CD4-positive, alpha-beta T cell treated with Interleukin-4 for 1 hour (primary cell): ENCODE data around the gene PIGO.

ENCODE experiments used
- DNase-seq, 2 donors: peaks; one replicate each; pipeline ENCODE4 v3.0.0-alpha.2; 2020 to 2022

Gene PIGO

DNA sequence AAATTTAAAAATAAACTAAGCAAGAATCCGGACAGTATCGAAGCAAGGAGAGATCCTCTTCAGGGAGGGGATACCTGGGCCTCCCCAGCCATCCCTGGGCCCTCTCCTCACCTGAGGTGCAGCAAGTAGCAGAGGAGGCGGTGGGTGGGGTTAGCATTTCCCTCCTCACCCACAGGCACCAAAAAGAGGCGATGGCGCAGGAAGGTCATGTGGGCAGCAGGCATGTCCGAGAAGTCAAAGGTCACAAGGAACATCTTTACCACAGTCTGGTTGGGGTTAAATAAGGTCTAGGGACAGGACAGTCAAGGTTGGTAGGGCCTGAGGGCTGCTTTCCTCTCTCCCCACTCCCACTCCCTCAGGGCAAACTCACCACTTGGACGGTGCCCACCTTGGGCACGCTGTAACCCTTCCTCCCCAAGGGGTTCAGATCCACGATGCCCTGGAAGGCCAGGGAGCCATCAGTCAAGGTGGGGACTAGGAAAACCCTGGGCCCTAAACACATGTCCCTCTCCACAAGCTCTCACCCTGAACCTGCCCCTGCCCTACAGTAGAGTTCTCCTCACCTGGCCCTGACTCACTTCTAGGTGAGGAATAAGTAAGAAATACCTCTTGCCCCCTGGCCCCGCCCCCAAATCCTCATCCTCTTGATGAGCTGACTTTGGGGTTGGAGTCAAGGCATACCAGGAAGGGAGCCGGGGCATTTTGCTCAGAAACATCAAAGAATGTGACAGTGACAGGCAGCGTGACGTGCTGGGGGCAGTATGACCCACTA, 9.4 kb upstream of the PIGO start:
- no peak for DNase-seq

DNA sequence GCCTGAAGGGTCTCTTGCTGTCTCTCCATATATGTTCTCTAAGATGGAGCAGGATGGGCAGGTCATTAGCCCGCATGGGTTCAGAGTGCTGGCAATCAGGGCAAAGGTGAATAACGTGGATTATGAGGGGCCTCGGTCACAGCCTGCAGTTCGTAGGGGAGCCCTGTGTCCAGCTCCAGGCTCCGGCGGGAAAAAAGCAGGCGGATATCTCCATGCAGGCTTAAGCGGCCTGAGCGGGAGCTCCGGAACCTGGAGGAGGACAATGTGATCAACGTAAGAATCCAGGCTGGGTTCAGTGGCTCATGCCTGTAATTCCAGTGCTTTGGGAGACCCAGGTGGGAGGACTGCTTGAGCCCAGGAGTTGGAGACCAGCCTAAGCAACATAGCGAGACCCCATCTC, 8.7 kb upstream of the PIGO start:
- no peak for DNase-seq

DNA sequence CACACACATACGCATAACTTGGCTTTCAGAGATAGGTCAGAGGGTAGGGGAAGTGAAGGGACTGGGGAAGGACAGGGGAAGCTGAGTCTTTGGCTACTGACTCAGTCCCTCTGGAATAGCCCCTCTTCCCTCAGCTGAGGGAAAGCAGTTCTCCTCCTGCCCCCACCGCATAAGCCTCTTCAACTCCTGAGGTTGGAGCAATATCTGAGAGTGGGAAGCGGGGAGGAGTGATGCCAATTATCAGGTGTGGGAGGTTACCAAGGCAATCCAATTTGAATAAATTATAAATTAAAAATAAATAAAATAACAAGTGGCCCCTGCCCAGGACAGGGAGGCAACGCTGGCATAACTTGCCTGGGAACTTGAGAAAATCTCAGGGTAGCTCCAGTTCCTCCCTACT, 8.2 kb upstream of the PIGO start:
- DNase-seq, result no peak

DNA sequence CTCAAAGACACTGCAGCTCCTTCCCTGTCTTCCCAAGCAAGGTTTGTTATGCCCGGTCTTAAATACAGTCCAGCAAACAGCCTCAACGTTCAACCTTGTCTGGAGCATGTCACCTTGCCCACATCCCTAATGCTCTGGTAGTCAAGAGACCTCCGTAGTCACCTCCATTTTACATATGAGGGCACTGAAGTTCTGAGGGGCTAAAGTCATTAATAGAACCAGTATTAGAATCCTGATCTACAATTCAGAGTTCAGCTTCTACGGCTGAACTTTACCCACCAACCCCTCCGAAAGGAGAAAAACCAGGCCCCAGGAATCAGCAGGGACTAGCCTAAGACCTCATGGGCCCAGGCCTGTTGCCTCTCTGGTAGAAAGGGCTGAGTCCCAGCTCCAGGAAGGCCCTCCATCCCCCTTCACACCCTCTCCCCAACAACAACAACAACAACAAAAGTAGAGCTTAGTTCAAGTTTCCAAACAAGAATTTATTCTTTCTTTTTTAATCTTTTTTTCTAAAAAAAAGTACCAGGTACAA, 7.3 kb upstream of the PIGO start:
- DNase-seq, result no peak

DNA sequence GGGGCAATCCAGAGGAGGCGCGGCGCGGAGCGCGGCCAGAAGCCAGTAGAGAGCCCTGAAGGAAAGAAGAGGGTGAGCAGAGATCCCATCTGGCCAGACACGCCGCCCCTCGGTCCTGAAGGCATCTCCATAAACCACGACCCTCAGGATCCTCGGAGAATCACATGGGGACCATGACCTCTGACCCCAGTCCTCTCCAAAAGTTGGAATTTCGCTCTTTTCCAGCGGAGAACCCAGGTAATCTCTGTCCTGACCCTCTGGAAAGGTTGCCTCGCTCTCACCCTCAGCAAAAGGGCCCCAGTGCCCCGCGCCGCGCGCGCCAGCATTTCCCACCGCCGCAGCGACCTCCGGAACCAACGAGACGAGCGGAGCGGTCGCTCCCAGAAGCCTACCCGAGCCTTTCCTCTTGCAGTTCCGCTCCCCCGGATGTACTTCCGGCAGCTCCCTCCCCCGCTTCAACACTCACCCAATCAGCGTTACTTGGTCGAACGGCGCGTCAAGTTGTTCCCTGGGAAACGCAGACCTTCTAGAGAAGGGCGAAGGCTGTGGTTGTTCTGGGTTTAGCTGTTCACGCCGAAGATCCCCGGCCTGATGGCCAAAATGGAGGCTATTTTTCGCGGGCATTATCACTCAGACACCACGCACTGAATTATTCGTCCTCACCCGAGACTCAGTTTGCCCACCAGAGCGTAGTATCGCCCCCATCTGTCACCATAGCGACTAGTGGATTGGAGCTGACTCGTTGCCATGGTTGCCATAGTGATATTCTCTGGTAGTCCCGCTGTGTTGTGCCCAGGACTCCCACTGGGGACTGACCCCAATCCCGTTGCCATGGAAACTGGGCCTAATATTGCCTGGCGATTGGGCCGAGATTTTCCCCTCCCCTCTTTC, 6.6 kb upstream of the PIGO start, which contains the start of gene STOML2:
STOML2 (minus strand) TSS at position 363 of the 891 bp plus-strand sequence; CDS start at position 326, 37 bp downstream.
- peak; percentile 96 for DNase-seq

DNA sequence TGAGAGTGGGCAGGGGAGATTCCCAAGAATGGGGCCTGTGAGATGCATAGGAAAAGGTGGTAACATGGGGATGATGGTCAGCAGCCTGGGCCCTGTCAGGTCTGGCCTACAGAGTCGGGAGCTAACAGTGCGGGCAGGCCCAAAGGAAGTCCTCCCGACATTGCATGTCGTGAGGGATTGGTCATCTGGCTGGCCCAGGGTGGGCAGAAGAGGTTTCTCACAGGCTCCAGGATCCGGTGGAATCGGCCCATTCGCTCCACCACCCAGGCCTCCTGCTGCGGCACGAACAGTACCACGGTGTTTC, 6.0 kb upstream of the PIGO start:
- no peak for DNase-seq

DNA sequence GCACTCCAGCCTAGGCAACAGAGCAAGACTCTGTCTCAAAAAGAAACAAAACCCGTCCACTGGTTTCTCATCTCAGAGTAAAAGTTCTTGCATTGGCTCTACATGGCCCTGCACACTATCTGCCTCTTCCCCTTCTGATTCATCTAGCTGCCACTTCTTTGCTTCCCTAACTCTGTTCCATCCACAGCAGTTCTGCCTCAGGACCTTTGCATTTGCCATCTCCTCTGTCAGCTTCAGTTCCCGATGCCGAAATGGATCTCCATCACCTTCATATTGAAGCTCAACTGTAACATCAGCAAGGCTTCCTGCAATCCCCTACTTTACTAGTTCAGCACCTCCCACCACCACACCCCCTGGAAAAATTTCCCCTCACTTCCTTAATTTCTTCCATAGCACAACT, 1.2 kb upstream of the PIGO start:
- no peak for DNase-seq

DNA sequence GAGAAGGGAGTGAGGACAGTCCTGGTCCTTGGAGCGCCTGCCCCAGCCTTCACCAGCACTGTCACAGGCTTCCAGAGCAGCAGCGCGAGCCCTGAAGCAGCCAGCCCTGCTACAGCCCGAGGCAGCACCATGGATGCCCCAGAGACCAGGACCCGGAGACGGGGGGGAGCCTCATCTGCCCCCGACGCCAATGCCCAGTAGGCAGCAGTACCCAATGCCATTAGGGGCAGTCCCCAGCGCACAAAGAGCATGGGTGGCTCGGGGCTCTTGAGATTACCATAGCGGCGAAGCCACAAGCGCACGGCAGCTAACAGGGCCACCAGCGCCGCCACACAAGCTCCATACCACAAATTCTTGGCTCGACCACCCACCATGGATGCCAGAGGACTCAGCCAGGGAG, 4.9 kb downstream of the PIGO start:
- DNase-seq, result no peak

DNA sequence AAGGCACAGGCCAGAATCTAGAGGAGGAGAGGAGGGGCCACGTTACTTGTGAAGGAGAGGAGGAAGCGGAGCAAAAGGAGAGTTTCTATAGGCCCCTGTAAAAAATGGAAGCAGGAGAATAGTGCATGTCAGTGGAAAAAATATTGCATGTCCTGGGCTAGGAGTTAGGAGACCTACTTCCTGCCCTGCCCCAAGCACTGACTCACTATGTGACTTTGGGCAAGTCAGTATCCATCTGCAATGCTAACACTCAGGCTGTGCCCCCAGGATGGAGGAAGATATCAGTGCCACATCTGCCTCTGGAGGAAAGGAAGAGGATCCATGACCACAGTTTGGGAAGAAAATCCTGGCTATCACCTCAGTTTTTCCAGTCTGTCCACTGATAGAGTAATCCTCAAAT, 7.0 kb downstream of the PIGO start:
- no peak for DNase-seq

DNA sequence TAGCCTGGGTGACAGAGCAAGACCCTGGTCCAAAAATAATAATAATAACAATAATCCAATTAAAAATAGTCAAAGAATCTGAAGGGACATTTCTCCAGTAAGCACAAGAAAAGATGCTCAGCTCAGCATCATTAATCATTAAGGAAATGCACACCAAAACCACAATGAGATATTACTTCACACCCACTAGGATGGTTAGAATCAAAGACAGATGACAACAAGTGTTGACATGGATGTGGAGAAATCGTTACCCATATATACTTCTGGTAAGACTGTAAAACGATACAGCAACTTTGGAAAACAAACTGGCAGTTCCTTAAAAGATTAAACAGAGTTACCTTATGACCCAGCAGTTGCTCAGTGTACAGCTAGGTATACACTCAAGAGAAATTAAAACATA, 11.3 kb downstream of the PIGO start:
- DNase-seq, result no peak

DNA sequence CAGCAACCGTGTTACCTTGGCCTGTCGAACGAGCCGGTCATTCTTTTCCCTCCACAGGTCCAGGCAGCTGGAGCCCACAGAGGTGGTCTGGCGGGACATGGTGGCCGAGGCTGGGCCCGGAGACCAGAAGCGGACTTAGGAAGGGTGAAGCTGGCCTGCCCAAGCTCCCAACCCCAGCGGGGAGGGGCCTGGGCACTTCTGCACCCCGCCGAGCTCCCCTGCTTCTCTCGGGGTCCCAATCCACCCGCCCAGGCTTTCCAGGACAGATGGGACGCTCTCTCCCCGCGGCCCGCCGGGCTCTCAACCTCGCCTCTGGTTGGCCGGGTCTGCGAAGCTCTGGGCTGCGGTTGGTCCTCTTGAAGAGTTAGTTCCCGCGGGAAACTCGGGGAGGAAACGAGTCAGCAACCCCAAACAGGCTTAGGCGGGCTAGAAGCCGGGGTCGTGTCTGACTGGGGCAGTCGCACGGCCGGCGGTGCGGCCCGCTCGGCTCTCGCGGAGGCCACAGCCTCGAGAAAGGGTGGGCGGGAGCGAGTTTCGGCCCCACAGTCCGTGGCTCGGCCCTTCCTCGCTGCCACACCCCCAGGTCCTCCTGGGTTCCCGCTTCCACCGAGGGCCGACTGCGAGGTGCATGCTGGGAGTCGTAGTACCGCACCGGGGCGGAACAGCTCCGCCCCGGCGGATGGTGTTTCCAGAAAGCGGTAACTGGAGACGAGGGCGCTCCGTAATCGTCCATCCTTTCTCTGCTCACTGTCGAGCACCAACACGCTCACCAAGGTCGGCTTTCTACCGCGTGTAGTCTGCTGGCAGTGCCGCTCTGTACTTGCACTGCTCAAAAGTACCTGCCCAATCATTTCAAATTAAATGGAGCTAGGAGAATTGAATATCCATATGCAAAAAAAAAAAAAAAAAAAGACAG, 16.7 kb downstream of the PIGO start, which contains the start of gene FANCG:
FANCG (minus strand) TSS at position 517 of the 916 bp plus-strand sequence; CDS start at position 99, 418 bp downstream.
- DNase-seq, result peak; percentile 82 to 85

DNA sequence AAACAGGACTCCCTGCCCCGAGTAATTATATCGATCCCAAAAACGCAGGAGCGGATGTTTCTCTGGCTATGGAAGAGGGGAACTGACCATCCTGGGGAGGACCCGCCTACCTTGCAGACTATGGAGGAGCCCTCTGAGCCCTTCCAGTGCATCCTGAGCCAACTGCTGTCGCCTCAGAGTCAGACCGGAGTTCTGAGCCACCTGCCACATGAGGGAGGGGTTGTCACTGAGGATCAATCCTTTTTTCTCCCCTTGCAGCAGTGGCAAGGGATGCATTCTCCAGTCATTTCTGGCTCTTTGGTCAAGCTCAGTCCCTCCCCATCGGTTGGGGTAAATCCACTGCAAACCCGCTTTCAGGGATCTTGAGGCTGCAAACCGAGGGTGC, 17.4 kb downstream of the PIGO start:
- DNase-seq, result no peak

DNA sequence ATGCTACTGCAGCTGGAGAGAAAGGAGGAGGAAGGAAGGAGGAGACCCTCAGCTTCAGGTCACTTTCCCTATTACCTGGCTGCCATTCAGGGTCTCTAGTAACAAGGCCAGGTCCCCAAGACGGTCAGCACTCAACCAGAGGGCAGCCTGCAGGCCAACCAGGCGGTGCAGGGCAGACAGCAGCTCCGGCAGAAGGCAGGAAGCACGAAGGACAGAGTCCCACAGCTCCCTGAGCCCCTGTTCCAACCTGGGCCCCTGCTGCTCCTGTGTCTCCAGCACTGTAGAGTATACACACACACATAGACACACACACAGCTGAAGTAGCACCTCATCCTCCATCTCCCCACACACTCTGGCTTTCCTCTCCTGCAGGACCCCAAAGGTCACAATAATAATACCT, 18.3 kb downstream of the PIGO start:
- no peak for DNase-seq

DNA sequence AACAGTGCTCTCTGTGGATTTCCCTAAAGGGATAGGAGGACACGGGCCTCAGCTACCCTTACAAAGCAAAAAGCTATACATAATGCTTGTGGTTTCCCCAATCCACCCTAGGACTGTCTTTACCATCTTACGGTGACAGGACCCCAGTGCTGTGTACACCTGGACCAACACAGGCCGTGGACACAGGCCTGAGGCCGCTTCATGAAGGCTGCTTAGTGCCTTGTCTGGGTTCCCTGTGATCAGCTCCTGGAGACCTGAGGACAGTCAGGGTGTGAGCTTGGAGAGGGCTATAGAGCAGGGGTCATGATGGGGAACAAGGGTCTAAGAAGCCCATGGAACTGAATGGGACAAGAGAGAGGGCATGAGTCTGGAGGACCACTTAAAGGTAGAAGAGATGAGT, 19.5 kb downstream of the PIGO start:
- DNase-seq, result no peak

DNA sequence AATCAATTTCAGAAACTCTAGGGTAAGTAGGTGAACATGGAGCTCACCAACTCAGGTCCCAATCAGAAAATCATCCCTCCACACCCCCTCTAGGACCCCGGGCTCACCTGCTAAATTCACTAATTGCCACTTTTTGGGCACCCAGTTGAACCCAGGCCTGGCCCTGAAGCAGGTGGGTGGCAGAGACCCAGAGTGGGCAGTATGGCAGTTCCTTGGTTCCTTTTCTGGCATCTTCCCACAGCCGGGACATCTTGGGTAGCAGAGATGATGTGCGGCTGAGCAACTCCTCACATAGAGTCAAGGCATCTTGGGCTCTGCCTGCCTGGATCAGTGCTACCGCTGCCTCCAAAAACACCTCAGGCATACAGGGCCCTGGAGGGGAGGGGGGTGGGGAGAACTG, 21.0 kb downstream of the PIGO start:
- no peak for DNase-seq

DNA sequence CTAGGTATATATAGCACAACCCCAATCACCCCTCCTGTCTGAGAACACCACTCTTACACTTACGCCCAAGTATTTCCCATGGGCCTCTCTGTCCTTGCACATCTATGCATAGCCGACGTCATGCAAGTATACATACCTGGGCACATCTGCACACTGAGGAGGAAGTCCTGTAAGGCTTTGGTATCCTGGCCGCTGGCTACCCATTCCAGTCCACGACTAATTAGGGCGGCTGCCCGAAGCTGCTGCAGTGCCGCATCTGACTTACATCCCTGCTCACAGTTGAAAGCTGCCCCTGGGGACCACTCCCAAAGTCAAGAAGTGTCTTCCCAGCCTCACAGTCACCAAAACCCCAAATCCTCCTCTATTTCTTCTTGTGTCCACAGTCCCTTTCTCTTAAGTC, 21.6 kb downstream of the PIGO start:
- DNase-seq, result no peak

DNA sequence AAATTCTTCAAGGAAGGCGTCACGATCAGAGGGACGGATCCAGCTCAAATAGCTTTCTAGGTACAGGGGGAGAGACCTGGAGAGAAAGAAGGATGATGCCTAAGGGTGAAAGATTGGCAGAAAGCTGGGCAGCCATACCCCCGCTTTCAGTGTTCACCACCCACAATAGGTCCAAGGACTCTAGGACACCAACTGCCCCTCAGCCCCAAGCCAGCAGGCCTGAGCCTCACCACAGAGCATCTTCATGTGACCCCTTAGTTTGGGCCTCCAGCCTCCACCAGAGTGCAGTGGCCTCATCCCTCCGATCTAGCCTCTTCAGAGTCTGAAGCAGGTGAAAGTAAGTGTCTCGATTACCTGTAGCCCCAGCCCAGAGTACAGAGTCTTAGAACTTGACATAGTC, 22.2 kb downstream of the PIGO start:
- DNase-seq, result no peak

DNA sequence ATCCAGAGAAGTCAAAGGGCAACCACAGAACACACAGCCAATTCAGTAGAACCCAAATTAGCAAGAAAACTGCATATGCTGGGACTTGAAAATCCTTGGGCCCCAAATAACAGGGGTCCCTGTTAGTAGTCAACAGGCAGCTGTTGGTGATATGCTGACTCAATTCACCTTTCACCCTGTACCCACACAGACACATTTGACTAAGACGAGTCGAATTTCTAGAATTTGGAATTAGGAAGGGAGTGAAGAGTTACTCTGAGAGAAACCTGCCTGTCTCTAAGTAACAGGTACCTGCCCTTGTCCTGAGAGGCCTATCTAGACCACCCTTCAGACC, 23.1 kb downstream of the PIGO start:
- no peak for DNase-seq

DNA sequence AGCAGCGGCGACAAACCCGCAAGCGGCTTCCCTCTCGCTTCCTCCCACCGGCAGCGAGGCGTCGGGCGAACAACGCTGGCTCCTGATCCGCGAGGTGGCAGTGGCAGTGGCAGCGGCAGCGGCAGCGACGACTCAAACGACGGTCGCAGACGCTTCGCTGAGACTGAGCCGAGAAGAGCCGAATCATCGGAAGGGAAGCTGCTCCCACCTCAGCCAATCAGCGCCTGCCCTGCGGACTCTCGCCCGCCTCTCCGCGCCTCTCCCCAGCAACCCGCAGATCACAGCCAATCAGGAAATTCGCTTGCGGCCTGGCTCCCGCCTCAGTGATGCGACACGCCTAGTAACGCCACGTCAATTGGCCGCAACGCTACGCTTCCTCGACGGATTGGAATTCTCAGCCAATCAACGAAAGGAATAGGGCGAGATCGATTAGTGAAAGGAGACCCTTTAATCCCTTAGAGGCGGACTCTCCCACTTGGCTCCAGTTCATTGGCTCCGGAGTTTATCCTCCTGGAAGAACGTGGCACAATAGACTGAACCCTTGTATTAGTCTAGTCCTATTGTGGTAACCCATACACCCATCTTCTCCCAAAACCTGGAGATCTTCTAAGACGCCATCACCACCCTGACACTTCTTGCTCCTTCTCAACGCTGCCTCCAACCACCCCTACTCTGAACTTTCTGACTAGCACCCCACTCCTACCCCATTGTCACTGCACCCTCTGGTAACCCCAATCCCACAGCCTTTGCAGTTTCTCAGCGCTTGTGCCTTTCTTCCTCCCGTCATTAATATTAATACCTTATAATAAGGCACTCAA, 23.7 kb downstream of the PIGO start, which contains the start of gene VCP:
VCP (minus strand) TSS at position 165 of the 818 bp plus-strand sequence. CDS start 272 bp downstream, outside the sequence.
- peak; percentile 99 for DNase-seq

DNA sequence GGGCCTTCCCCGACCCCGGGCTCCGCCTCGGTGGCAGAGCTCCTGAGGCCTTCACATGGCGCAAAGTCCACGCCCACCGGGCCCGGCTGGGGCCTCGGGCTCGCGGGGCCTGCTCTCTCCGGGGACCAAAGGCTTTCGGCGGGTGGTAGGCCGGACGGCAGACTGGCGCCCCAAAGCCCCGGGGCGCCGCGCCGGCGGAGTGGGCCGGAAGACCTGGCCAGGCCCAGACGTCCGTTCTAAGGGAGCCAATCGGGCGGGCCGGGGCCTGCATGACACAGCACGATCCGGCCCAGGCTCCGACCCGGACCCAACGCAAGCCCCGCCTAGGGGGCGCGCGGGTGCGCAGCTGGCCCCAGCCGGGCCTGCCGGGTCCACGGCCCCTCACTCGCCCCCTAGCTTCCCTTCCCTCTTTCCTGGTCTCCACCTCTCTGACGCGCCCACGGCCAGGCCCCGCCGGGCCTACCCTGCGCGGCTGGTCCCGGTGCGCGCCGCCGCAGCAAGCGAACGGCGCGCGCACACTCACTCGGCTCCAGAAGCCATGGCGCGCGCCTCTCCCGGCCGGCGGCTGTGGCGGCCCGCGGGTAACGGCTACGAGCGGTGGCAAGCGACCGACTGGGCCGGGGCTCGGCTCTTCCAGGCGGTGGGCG, 24.5 kb downstream of the PIGO start:
- DNase-seq, result peak; percentile 79 to 80
